ENCODE results near the gene USP15. TPM values are rescaled to one million over a fixed set of nuclear protein-coding genes. Genes with fewer than 3 reads are reported as not detected.

Gene USP15
- total RNA-seq, 4 donors from 2014 or later, result 74.6 to 168 (median 108) TPM

DNA sequence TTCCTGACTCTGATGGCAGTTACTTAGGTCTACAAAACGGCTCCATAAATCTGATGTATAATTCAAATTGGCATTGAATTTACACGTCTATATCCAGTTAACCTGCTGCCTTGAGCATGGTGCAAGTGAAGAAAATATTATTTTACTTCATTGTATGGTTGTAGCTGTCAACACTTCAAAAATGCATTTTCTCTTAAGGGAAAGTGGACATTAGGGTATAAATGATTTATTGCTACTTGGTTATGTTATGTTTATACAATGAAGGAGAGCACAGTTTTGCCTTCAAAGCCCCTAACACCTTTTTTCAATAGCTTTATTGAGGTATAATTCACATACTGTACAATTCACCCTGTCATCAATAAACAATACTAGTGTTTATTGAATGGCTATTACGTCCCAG, 2.0 kb upstream of the USP15 start:
- H3K36me3 ChIP-seq, result no peaks in the 10 kb centered on the region
- no peak overlapping the region for H3K27ac ChIP-seq
- no peak for DNase-seq
- no peaks in the 10 kb centered on the region for H3K27me3 ChIP-seq
- TF ChIP-seq CTCF (IDR thresholded peaks at IDR 0.05), result no peak
- no peak for TF ChIP-seq POLR2A (IDR thresholded peaks at IDR 0.05)
- H3K4me1 ChIP-seq, result peaks cover 0 to 28% (median 8%) of the 10 kb centered on the region in 4 donors
- H3K9me3 ChIP-seq, result no peaks in the 10 kb centered on the region
- H3K4me3 ChIP-seq, result no peak overlapping the region

GRCh38 chr12:62258941-62259630, 1.1 kb upstream of the USP15 start:
- Histone ChIP-seq H3K4me3 (peak overlapping the region; percentile 76 to 98 (median 84)), H3K27ac (peak overlapping the region; percentile 89 to 96 (median 94)), H3K27me3 (no peaks in the 10 kb centered on the region), H3K9me3 (no peaks in the 10 kb centered on the region), H3K36me3 (no peaks in the 10 kb centered on the region), H3K4me1 (peaks cover 0 to 28% (median 12%) of the 10 kb centered on the region in 4 donors)
- DNase-seq, result no peak
- TF ChIP-seq CTCF (IDR thresholded peaks at IDR 0.05) (peak in 1 of 6 experiments; percentile 22), POLR2A (IDR thresholded peaks at IDR 0.05) (no peak)

GRCh38 chr12:62259631-62259992, 592 bp upstream of the USP15 start:
- Histone ChIP-seq H3K27me3 (no peaks in the 10 kb centered on the region), H3K36me3 (no peaks in the 10 kb centered on the region), H3K4me1 (peaks cover 0 to 28% (median 12%) of the 10 kb centered on the region in 4 donors), H3K9me3 (no peaks in the 10 kb centered on the region), H3K27ac (peak overlapping the region; percentile 89 to 96 (median 94)), H3K4me3 (peak overlapping the region; percentile 76 to 98 (median 84))
- TF ChIP-seq CTCF (IDR thresholded peaks at IDR 0.05) (no peak), POLR2A (IDR thresholded peaks at IDR 0.05) (no peak)
- DNase-seq, result no peak

- TF ChIP-seq CTCF (IDR thresholded peaks at IDR 0.05), result no peak
- no peak for TF ChIP-seq POLR2A (IDR thresholded peaks at IDR 0.05)
- Histone ChIP-seq H3K27ac (peak overlapping the region; percentile 89 to 96 (median 94)), H3K36me3 (no peaks in the 10 kb centered on the region), H3K27me3 (no peaks in the 10 kb centered on the region), H3K9me3 (no peaks in the 10 kb centered on the region), H3K4me1 (peaks cover 0 to 39% (median 16%) of the 10 kb centered on the region in 4 donors), H3K4me3 (peak overlapping the region; percentile 76 to 98 (median 84))
- peak in 2 of 3 donors; percentile 81 to 86 for DNase-seq
These were observed 804 bp downstream of the USP15 start for GRCh38 chr12:62260733-62261683.

- H3K4me3 ChIP-seq, result peak overlapping the region in 3 of 4 donors; percentile 15 to 92 (median 76)
- no peaks in the 10 kb centered on the region for H3K36me3 ChIP-seq
- H3K27ac ChIP-seq, result no peak overlapping the region
- DNase-seq, result no peak
- peaks cover 0 to 42% (median 16%) of the 10 kb centered on the region in 4 donors for H3K4me1 ChIP-seq
- no peak for TF ChIP-seq CTCF (IDR thresholded peaks at IDR 0.05)
- no peak for TF ChIP-seq POLR2A (IDR thresholded peaks at IDR 0.05)
- no peaks in the 10 kb centered on the region for H3K27me3 ChIP-seq
- H3K9me3 ChIP-seq, result no peaks in the 10 kb centered on the region
These were observed 1.8 kb downstream of the USP15 start for GRCh38 chr12:62261876-62262517.

Data from Peyer's patch (tissue), 4 donors.